Nephron progenitor cell (in vitro differentiated cells): Measurements from ENCODE around the gene TTLL11.

Experiments
- DNase-seq: peaks from one replicate; pipeline ENCODE4 v3.0.0; 2021
- H3K27ac Mint-ChIP-seq: 2 replicates; pipeline ENCODE4 v1.8.0; 2021; ENCODE audit warnings: mild to moderate bottlenecking, moderate library complexity, mixed read lengths
- H3K27me3 Mint-ChIP-seq: 2 replicates; pipeline ENCODE4 v1.8.0; 2021; ENCODE audit warnings: mild to moderate bottlenecking, low read depth, mixed read lengths; ENCODE audit not compliant: poor library complexity
- H3K36me3 Mint-ChIP-seq: 2 replicates; pipeline ENCODE4 v1.8.0; 2021; ENCODE audit warnings: low read depth, mixed read lengths
- H3K4me1 Mint-ChIP-seq: 2 replicates; pipeline ENCODE4 v1.8.0; 2021; ENCODE audit warnings: mixed read lengths
- H3K4me3 Mint-ChIP-seq: 2 replicates; pipeline ENCODE4 v1.8.0; 2021; ENCODE audit warnings: mild to moderate bottlenecking, moderate library complexity, mixed read lengths
- H3K9me3 Mint-ChIP-seq: 2 replicates; pipeline ENCODE4 v1.8.0; 2021; ENCODE audit warnings: mild to moderate bottlenecking, moderate library complexity, mixed read lengths
- TF ChIP-seq, protein P1 (sequence below): fragments of 200-600 bp; sonication (generic); IDR thresholded peaks from 2 replicates; pipeline ENCODE4 v1.5.0; 2021; ENCODE audit warnings: antibody characterized with exemption

The TTLL11 gene

DNA sequence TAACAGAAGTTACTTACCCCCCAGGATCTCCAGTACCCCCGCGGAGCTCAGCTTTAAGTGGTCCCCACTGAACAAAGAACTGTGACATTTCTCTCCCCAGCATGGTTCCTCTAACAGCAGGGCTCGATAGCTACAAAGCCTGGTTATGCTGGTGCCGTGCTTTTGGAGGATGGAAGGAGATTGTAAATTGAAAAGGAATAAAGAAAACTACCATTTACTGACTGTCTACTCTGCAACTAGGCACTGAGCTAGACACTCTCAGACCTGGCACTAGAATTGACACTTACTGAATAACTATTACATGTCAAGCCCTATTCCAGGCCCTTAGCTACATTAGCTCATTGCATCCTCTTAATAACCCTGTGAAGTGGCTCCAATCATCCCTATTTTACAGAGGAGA lies 145.3 kb downstream of the TTLL11 start:
- H3K27ac Mint-ChIP-seq: no peak overlapping the region
- H3K4me3 Mint-ChIP-seq: no peak overlapping the region
- H3K9me3 Mint-ChIP-seq: no peaks in the 10 kb centered on the region
- H3K27me3 Mint-ChIP-seq: peaks cover 16% of the 10 kb centered on the region
- TF ChIP-seq, protein P1, sequence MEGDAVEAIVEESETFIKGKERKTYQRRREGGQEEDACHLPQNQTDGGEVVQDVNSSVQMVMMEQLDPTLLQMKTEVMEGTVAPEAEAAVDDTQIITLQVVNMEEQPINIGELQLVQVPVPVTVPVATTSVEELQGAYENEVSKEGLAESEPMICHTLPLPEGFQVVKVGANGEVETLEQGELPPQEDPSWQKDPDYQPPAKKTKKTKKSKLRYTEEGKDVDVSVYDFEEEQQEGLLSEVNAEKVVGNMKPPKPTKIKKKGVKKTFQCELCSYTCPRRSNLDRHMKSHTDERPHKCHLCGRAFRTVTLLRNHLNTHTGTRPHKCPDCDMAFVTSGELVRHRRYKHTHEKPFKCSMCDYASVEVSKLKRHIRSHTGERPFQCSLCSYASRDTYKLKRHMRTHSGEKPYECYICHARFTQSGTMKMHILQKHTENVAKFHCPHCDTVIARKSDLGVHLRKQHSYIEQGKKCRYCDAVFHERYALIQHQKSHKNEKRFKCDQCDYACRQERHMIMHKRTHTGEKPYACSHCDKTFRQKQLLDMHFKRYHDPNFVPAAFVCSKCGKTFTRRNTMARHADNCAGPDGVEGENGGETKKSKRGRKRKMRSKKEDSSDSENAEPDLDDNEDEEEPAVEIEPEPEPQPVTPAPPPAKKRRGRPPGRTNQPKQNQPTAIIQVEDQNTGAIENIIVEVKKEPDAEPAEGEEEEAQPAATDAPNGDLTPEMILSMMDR: no peak
- DNase-seq: no peak
- no peaks in the 10 kb centered on the region for H3K36me3 Mint-ChIP-seq
- peaks cover 3% of the 10 kb centered on the region for H3K4me1 Mint-ChIP-seq

DNA sequence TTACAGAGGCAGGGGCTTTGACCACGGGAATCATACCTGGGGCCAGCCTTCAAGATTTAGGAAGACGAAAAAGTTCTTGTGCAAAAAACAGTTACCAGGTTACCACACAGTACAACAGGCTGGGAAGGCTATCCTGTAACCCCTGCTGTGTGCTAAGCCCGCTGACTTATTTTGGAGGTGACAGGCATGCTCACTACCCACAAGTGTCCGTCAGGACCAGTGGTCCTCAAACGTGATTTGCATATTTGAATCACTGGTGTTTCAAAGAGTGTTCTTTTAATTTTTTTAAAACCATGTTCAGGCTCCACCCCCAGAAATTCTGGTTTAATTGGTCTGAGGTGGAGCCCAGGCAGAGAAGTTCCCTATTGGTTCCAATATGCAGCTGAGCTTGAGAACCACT lies 146.6 kb downstream of the TTLL11 start:
- H3K9me3 Mint-ChIP-seq: no peaks in the 10 kb centered on the region
- no peaks in the 10 kb centered on the region for H3K4me1 Mint-ChIP-seq
- TF ChIP-seq, protein P1: no peak
- peaks cover 16% of the 10 kb centered on the region for H3K27me3 Mint-ChIP-seq
- DNase-seq: no peak
- no peak overlapping the region for H3K27ac Mint-ChIP-seq
- no peak overlapping the region for H3K4me3 Mint-ChIP-seq
- H3K36me3 Mint-ChIP-seq: no peaks in the 10 kb centered on the region

DNA sequence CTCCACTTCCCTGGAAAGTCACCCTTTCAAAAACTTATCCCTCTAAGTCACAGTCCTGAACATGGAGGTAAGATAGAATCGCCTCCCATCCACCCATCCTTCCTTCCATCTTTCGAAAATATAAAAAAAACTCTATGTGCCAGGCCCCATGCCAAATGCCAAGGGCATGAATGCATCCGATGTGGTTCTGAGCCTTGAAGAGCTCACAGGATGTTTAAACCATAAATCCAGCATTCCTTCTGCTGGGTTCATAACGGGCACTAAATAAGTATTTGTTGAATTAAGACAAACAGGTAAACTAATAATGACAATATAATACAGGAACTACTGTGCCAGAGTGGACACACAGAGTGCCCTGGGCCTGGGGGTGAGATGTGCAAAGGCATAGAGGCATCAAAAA lies 147.3 kb downstream of the TTLL11 start:
- Mint-ChIP-seq H3K27me3 (peaks cover 16% of the 10 kb centered on the region), H3K36me3 (no peaks in the 10 kb centered on the region), H3K4me3 (no peak overlapping the region), H3K4me1 (no peaks in the 10 kb centered on the region), H3K9me3 (no peaks in the 10 kb centered on the region), H3K27ac (no peak overlapping the region)
- TF ChIP-seq, protein P1: no peak
- DNase-seq: no peak

DNA sequence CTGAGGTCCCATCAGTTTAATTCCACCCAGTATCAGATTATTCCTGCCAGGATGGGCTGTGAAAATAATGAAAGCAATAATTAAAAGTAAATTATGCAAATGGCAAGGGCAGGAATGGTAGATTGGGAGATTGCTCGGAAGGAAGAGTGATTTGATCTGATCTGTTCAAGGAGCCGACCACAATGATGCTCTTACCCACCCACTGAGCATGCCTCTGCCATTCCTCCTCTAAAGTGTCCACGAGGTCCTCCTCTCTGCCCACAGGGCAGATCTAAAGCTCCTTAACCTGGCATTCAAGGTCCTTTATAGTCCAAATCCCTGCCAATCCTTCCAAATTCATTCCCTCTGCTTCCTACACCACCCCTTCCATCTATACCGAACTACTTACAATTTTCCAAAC lies 147.8 kb downstream of the TTLL11 start:
- H3K4me1 Mint-ChIP-seq: no peaks in the 10 kb centered on the region
- no peak overlapping the region for H3K27ac Mint-ChIP-seq
- TF ChIP-seq, protein P1: no peak
- H3K36me3 Mint-ChIP-seq: no peaks in the 10 kb centered on the region
- DNase-seq: no peak
- H3K9me3 Mint-ChIP-seq: no peaks in the 10 kb centered on the region
- H3K4me3 Mint-ChIP-seq: no peak overlapping the region
- H3K27me3 Mint-ChIP-seq: peaks cover 16% of the 10 kb centered on the region

DNA sequence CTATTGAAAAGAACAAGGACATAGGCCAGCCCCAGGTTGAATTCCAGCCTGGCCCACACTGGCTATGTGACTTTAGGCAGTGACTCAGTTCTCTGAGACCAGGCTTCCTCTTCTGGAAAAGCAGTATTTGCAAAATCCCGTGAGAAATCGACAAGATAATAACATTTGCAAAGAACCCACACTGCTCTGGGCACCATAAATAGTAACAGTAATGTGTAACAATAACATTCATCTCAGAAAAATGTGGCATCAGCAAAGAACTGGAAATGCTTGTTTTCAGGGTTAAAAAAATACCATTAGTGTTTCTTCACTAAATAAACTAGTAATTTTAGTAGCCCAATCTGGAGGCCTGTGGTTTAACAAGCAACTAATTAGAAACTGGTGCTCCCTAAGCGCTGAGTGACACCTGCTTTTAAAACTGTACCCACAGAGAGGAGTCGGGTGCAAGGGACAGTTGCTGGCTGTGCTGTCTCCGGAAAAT lies 148.4 kb downstream of the TTLL11 start:
- Mint-ChIP-seq H3K36me3 (no peaks in the 10 kb centered on the region), H3K9me3 (no peaks in the 10 kb centered on the region), H3K4me3 (no peak overlapping the region), H3K4me1 (no peaks in the 10 kb centered on the region), H3K27ac (no peak overlapping the region), H3K27me3 (peaks cover 16% of the 10 kb centered on the region)
- TF ChIP-seq, protein P1: no peak
- no peak for DNase-seq

DNA sequence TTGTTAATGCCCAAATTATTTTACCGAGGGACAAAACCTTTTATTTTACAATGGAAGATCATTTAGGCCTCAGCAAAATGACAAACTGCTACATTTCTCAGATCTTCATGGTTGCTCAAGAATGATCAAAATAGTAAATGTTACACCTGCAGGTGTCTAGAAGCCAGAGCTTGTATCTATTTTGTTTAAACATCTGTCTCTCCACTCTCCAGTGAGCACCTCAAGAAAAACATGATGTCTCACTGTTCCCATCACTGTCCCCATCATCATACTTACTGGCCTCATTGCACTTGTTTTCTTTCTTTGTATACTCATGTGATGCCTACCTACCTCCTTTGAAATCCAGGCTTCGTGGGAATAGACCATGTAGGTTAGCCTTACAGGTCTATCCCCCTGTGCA lies 149.6 kb downstream of the TTLL11 start:
- no peaks in the 10 kb centered on the region for H3K9me3 Mint-ChIP-seq
- no peak overlapping the region for H3K4me3 Mint-ChIP-seq
- TF ChIP-seq, protein P1: no peak
- H3K4me1 Mint-ChIP-seq: no peaks in the 10 kb centered on the region
- H3K36me3 Mint-ChIP-seq: no peaks in the 10 kb centered on the region
- H3K27me3 Mint-ChIP-seq: peaks cover 12% of the 10 kb centered on the region
- H3K27ac Mint-ChIP-seq: no peak overlapping the region
- no peak for DNase-seq
